Measurements from ENCODE around the gene DCX.

DNA sequence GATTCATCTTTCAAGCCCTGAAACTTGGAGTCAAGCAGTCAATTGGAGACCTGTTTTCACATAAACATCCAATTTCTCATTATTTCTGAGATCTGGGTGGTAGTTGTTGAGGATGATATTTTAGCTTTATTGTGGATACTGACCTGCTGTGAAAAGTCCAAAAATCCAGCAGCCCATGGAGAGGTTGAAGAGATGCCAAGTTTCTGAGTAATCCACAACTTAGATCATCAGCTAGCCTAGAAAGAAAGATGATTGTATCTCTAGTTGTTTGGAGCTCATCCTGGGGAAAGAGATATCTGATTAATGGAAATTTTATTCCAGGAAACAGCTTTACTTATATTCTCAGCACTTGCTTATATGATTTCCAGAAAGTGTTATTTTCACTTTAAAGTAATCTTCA lies 48.6 kb upstream of the DCX start:
- TF ChIP-seq, protein P1, sequence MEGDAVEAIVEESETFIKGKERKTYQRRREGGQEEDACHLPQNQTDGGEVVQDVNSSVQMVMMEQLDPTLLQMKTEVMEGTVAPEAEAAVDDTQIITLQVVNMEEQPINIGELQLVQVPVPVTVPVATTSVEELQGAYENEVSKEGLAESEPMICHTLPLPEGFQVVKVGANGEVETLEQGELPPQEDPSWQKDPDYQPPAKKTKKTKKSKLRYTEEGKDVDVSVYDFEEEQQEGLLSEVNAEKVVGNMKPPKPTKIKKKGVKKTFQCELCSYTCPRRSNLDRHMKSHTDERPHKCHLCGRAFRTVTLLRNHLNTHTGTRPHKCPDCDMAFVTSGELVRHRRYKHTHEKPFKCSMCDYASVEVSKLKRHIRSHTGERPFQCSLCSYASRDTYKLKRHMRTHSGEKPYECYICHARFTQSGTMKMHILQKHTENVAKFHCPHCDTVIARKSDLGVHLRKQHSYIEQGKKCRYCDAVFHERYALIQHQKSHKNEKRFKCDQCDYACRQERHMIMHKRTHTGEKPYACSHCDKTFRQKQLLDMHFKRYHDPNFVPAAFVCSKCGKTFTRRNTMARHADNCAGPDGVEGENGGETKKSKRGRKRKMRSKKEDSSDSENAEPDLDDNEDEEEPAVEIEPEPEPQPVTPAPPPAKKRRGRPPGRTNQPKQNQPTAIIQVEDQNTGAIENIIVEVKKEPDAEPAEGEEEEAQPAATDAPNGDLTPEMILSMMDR (IDR thresholded peaks at IDR 0.05): no peak
- TF ChIP-seq POLR2A (IDR thresholded peaks at IDR 0.05): no peak
